GM13976 (cell line): ENCODE data around the gene PLB1.

ENCODE experiments used
- DNase-seq: peaks from one replicate; pipeline ENCODE4 v3.0.0; 2012; ENCODE audit warnings: low spot score
- in situ Hi-C: fragments of 300-500 bp; cut with MboI; formaldehyde crosslinking; loops from one replicate; pipeline ENCODE4 v1.12.0; 2022; ENCODE audit warnings: low sequenced_read_pairs, mixed read lengths, inconsistent platforms; ENCODE audit not compliant: unreplicated experiment
- TF ChIP-seq, protein P1 (sequence below): IDR thresholded peaks from 2 replicates; pipeline ENCODE4 v1.5.1; 2012; ENCODE audit warnings: borderline replicate concordance, mild to moderate bottlenecking; ENCODE audit not compliant: insufficient read depth; ENCODE audit errors: extremely low read depth, missing control alignments, control extremely low read depth

PLB1 gene

DNA sequence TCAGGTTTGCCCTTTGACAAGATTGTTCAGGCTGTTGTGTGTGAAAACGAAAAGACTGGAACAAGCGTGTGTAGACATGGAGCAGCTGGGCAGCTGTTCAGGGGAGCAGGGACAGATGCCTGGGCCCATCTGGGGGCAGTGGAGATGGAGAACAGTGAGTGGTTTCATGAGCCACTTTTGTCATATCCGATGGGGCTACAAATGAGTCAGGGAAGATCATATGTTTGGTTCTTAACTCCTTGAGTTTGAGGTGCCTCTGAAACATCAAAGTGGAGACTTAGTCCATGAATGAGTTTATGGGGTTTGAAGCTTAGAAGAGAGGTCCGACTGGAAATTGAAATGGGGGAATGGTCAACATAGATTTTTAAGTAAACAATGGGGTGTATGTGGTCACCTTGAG lies 9.3 kb upstream of the PLB1 start:
- in situ Hi-C loops: no loop called here

GRCh38 chr2:28487258-28487657 lies 8.6 kb upstream of the PLB1 start:
- in situ Hi-C loops: no loop called here
- TF ChIP-seq, protein P1, sequence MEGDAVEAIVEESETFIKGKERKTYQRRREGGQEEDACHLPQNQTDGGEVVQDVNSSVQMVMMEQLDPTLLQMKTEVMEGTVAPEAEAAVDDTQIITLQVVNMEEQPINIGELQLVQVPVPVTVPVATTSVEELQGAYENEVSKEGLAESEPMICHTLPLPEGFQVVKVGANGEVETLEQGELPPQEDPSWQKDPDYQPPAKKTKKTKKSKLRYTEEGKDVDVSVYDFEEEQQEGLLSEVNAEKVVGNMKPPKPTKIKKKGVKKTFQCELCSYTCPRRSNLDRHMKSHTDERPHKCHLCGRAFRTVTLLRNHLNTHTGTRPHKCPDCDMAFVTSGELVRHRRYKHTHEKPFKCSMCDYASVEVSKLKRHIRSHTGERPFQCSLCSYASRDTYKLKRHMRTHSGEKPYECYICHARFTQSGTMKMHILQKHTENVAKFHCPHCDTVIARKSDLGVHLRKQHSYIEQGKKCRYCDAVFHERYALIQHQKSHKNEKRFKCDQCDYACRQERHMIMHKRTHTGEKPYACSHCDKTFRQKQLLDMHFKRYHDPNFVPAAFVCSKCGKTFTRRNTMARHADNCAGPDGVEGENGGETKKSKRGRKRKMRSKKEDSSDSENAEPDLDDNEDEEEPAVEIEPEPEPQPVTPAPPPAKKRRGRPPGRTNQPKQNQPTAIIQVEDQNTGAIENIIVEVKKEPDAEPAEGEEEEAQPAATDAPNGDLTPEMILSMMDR: no peak
- DNase-seq: no peak

More for the DNA sequence above, 9.3 kb upstream of the PLB1 start:
- DNase-seq: no peak
- TF ChIP-seq, protein P1: no peak

GRCh38 chr2:28488083-28488830 lies 7.6 kb upstream of the PLB1 start:
- in situ Hi-C loops: no loop called here
- DNase-seq: no peak
- TF ChIP-seq, protein P1: no peak

DNA sequence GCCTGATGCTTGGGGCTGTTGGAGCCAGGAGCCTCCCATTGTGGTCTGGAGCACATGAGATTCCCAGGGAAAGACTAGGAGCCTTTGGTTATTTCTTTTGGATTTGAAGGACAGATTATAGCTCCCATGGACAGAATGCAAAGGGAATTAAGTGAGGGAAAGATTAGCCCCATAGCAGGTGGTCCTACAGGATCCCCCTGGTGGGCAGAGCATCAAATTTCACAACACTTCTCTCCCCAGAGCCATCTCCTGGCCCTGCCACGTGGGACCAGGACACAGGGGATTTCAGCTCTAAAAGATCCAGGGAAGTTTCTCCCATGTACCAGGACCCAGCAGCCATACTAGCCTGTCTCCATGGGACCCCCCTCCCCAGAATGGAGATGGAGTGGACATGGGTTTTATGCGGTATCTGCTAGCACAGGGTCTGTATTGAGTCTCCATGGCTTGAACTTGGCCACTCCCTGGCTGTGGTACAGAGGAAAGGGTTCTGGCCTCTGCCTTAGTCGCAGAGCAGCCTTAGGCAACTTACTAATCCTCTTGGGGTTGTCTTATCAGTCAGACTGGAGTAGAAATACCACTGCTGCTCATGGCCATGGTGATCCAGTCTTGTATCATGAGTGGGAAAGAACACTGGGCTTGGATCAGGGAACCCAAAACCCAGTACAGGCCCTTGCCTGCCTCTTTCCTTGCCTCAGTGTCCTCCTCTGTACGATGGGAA lies 6.8 kb upstream of the PLB1 start:
- no peak for DNase-seq

GRCh38 chr2:28490558-28490957 lies 5.3 kb upstream of the PLB1 start:
- in situ Hi-C loops: no loop called here
- no peak for DNase-seq
- TF ChIP-seq, protein P1: no peak

More for the DNA sequence above, 6.8 kb upstream of the PLB1 start:
- in situ Hi-C loops: no loop called here
- TF ChIP-seq, protein P1: no peak

DNA sequence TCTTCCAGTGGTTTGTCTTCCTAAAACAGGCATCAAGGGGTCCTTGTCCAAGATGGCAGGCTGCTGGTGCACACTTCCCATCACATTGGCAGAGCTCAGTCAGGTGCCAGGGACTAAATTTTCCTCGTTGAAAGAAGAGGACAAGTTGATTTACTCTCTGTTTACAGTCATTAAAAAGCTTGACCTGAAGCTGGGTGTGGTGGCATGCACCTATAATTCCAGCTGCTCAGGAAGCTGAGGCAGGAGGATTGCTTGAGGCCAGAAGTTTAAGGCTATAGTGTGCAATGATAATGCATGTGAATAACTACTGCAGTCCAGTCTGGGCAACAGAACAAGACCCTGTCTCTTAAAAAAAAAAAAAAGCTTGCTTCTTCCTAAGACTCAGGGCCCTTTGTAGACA lies 3.6 kb upstream of the PLB1 start:
- TF ChIP-seq, protein P1: no peak
- in situ Hi-C loops: no loop called here
- DNase-seq: no peak
